Amygdala (tissue), 56 donors: ENCODE data around the gene LIN28A.
"Not testable (repeated sequence)": the region's sequence is repeated elsewhere in the genome, so short reads cannot be mapped to it uniquely, and the experiment has no call there.

Source experiments
- DNase-seq, 56 donors: peaks; one replicate each; lab custom pipeline; 2025; lab: John Stamatoyannopoulos, UW

LIN28A gene

GRCh38 chr1:26410706-26411623 lies at the start of gene LIN28A:
Gene LIN28A (plus strand): TSS chr1:26410817. CDS start chr1:26410892, 75 bp downstream.
- DNase-seq = no peak

- DNase-seq = no peak
Measured at GRCh38 chr1:26361605-26362122, 49.0 kb upstream of the LIN28A start.

GRCh38 chr1:26362331-26362730 lies 48.3 kb upstream of the LIN28A start:
- no peak for DNase-seq

GRCh38 chr1:26363549-26364448 lies 46.8 kb upstream of the LIN28A start:
- DNase-seq = peak in 33 of 56 donors; percentile 1 to 62 (median 15)

- peak in 15 of 56 donors; percentile 2 to 35 (median 10) for DNase-seq
Measured at GRCh38 chr1:26364956-26365355, 45.7 kb upstream of the LIN28A start.

GRCh38 chr1:26367441-26367840 lies 43.2 kb upstream of the LIN28A start:
- no peak for DNase-seq

- DNase-seq = no peak
Measured at GRCh38 chr1:26368006-26368405, 42.6 kb upstream of the LIN28A start.

GRCh38 chr1:26368486-26368885 lies 42.1 kb upstream of the LIN28A start:
- no peak for DNase-seq

- no peak for DNase-seq
Measured at GRCh38 chr1:26370591-26371382, 39.8 kb upstream of the LIN28A start.

- no peak for DNase-seq
Measured at GRCh38 chr1:26372039-26372438, 38.6 kb upstream of the LIN28A start.

GRCh38 chr1:26372611-26373010 lies 38.0 kb upstream of the LIN28A start, which contains the start of gene ZNF683:
Gene ZNF683 (minus strand): TSS chr1:26372750. CDS start chr1:26368571, 4,179 bp downstream.
- not testable (repeated sequence) for DNase-seq

GRCh38 chr1:26373281-26373680 lies 37.3 kb upstream of the LIN28A start:
- DNase-seq = no peak

- no peak for DNase-seq
Measured at GRCh38 chr1:26373789-26374188, 36.8 kb upstream of the LIN28A start.

- not testable (repeated sequence) for DNase-seq
Measured at GRCh38 chr1:26374361-26374760, 36.3 kb upstream of the LIN28A start.

GRCh38 chr1:26375081-26375480 lies 35.5 kb upstream of the LIN28A start:
- DNase-seq = no peak

GRCh38 chr1:26376050-26376449 lies 34.6 kb upstream of the LIN28A start:
- DNase-seq = no peak

GRCh38 chr1:26378088-26378878 lies 32.3 kb upstream of the LIN28A start:
- DNase-seq = no peak

- no peak for DNase-seq
Measured at GRCh38 chr1:26378879-26379251, 31.8 kb upstream of the LIN28A start.

GRCh38 chr1:26384076-26384475 lies 26.5 kb upstream of the LIN28A start:
- no peak for DNase-seq
